ENCODE results near the gene CDK19. TPM values are rescaled to one million over a fixed set of nuclear protein-coding genes. Genes with fewer than 3 reads are reported as not detected.
"Not testable (repeated sequence)": the region's sequence is repeated elsewhere in the genome, so short reads cannot be mapped to it uniquely, and the experiment has no call there.

Gene CDK19
- total RNA-seq, 2 donors from 2014 or later: 15.0 to 22.4 TPM

- DNase-seq (ENCODE audit: low spot score) (no peak), ATAC-seq (no peak)
- Mint-ChIP-seq H3K9me3 (no peaks in the 10 kb centered on the region), H3K27me3 (no peaks in the 10 kb centered on the region), H3K27ac (no peak overlapping the region), H3K4me3 (no peak overlapping the region), H3K36me3 (no peaks in the 10 kb centered on the region), H3K4me1 (ENCODE audit: low read depth in 2 of 2) (peaks cover 9 to 12% of the 10 kb centered on the region in 2 donors)
Measured at GRCh38 chr6:110593637-110594036, 221.6 kb downstream of the CDK19 start.

GRCh38 chr6:110592765-110593164 lies 222.5 kb downstream of the CDK19 start:
- DNase-seq (ENCODE audit: low spot score) (no peak), ATAC-seq (no peak)
- no peaks in the 10 kb centered on the region for H3K9me3 Mint-ChIP-seq
- no peak overlapping the region for H3K4me3 Mint-ChIP-seq
- no peaks in the 10 kb centered on the region for H3K27me3 Mint-ChIP-seq
- peaks cover 9 to 12% of the 10 kb centered on the region in 2 donors for H3K4me1 Mint-ChIP-seq (ENCODE audit: low read depth in 2 of 2)
- no peak overlapping the region for H3K27ac Mint-ChIP-seq
- H3K36me3 Mint-ChIP-seq: no peaks in the 10 kb centered on the region

- no peaks in the 10 kb centered on the region for H3K36me3 Mint-ChIP-seq
- H3K27me3 Mint-ChIP-seq: no peaks in the 10 kb centered on the region
- DNase-seq (ENCODE audit: low spot score) (no peak), ATAC-seq (peak; percentile 55 to 63)
- H3K4me3 Mint-ChIP-seq: no peak overlapping the region
- no peak overlapping the region for H3K27ac Mint-ChIP-seq
- no peaks in the 10 kb centered on the region for H3K9me3 Mint-ChIP-seq
- peaks cover 9 to 12% of the 10 kb centered on the region in 2 donors for H3K4me1 Mint-ChIP-seq (ENCODE audit: low read depth in 2 of 2)
Measured at GRCh38 chr6:110590821-110591351, 224.4 kb downstream of the CDK19 start.

- Mint-ChIP-seq H3K4me3 (no peak overlapping the region), H3K27ac (no peak overlapping the region)
Measured at GRCh38 chr6:110589865-110590513, 225.3 kb downstream of the CDK19 start.

GRCh38 chr6:110587328-110587727 lies 227.9 kb downstream of the CDK19 start:
- Mint-ChIP-seq H3K27ac (no peak overlapping the region), H3K36me3 (no peaks in the 10 kb centered on the region), H3K4me3 (no peak overlapping the region), H3K4me1 (ENCODE audit: low read depth in 2 of 2) (peaks cover 9 to 12% of the 10 kb centered on the region in 2 donors), H3K27me3 (no peaks in the 10 kb centered on the region), H3K9me3 (no peaks in the 10 kb centered on the region)
- DNase-seq (ENCODE audit: low spot score) (no peak), ATAC-seq (no peak)

More at GRCh38 chr6:110589865-110590513, 225.3 kb downstream of the CDK19 start:
- Mint-ChIP-seq H3K9me3 (no peaks in the 10 kb centered on the region), H3K4me1 (ENCODE audit: low read depth in 2 of 2) (peaks cover 9 to 12% of the 10 kb centered on the region in 2 donors), H3K27me3 (no peaks in the 10 kb centered on the region), H3K36me3 (no peaks in the 10 kb centered on the region)
- no peak for DNase-seq (ENCODE audit: low spot score)
- ATAC-seq: no peak

GRCh38 chr6:110581679-110582078 lies 233.6 kb downstream of the CDK19 start:
- no peaks in the 10 kb centered on the region for H3K9me3 Mint-ChIP-seq
- H3K4me3 Mint-ChIP-seq: no peak overlapping the region
- DNase-seq (ENCODE audit: low spot score) (no peak), ATAC-seq (no peak)
- peaks cover 0 to 5% of the 10 kb centered on the region in 2 donors for H3K27me3 Mint-ChIP-seq
- H3K4me1 Mint-ChIP-seq (ENCODE audit: low read depth in 2 of 2): no peaks in the 10 kb centered on the region
- H3K27ac Mint-ChIP-seq: no peak overlapping the region
- peaks cover 6% of the 10 kb centered on the region for H3K36me3 Mint-ChIP-seq

- H3K27ac Mint-ChIP-seq; DNase-seq (ENCODE audit: low spot score); ATAC-seq; H3K4me1 Mint-ChIP-seq (ENCODE audit: low read depth in 2 of 2); H3K4me3 Mint-ChIP-seq; H3K36me3 Mint-ChIP-seq; H3K27me3 Mint-ChIP-seq; H3K9me3 Mint-ChIP-seq: not testable (repeated sequence)
Measured at GRCh38 chr6:110577596-110578167, 237.6 kb downstream of the CDK19 start.

GRCh38 chr6:110575925-110576463 lies 239.3 kb downstream of the CDK19 start:
- Mint-ChIP-seq H3K9me3 (no peaks in the 10 kb centered on the region), H3K36me3 (peaks cover 6% of the 10 kb centered on the region), H3K27me3 (peaks cover 0 to 5% of the 10 kb centered on the region in 2 donors), H3K4me1 (ENCODE audit: low read depth in 2 of 2) (no peaks in the 10 kb centered on the region), H3K4me3 (no peak overlapping the region), H3K27ac (no peak overlapping the region)
- no peak for DNase-seq (ENCODE audit: low spot score)
- no peak for ATAC-seq

- peaks cover 0 to 2% of the 10 kb centered on the region in 2 donors for H3K27me3 Mint-ChIP-seq
- ATAC-seq (no peak), DNase-seq (ENCODE audit: low spot score) (no peak)
- H3K4me3 Mint-ChIP-seq: no peak overlapping the region
- H3K36me3 Mint-ChIP-seq: peaks cover 6% of the 10 kb centered on the region
- H3K4me1 Mint-ChIP-seq (ENCODE audit: low read depth in 2 of 2): no peaks in the 10 kb centered on the region
- H3K27ac Mint-ChIP-seq: no peak overlapping the region
- no peaks in the 10 kb centered on the region for H3K9me3 Mint-ChIP-seq
Measured at GRCh38 chr6:110574817-110575216, 240.5 kb downstream of the CDK19 start.

- Mint-ChIP-seq H3K4me1 (ENCODE audit: low read depth in 2 of 2) (no peaks in the 10 kb centered on the region), H3K36me3 (no peaks in the 10 kb centered on the region), H3K27me3 (peaks cover 0 to 2% of the 10 kb centered on the region in 2 donors), H3K9me3 (no peaks in the 10 kb centered on the region), H3K4me3 (no peak overlapping the region), H3K27ac (no peak overlapping the region)
- DNase-seq (ENCODE audit: low spot score): no peak
- no peak for ATAC-seq
Measured at GRCh38 chr6:110573537-110573936, 241.7 kb downstream of the CDK19 start.

- Mint-ChIP-seq H3K4me3 (no peak overlapping the region), H3K36me3 (no peaks in the 10 kb centered on the region), H3K4me1 (ENCODE audit: low read depth in 2 of 2) (peaks cover 0 to 1% of the 10 kb centered on the region in 2 donors), H3K27me3 (no peaks in the 10 kb centered on the region), H3K27ac (no peak overlapping the region), H3K9me3 (no peaks in the 10 kb centered on the region)
- DNase-seq (ENCODE audit: low spot score) (no peak), ATAC-seq (no peak)
Measured at GRCh38 chr6:110573136-110573535, 242.1 kb downstream of the CDK19 start.

- no peak for ATAC-seq
- H3K36me3 Mint-ChIP-seq: no peaks in the 10 kb centered on the region
- peaks cover 0 to 5% of the 10 kb centered on the region in 2 donors for H3K4me1 Mint-ChIP-seq (ENCODE audit: low read depth in 2 of 2)
- no peaks in the 10 kb centered on the region for H3K27me3 Mint-ChIP-seq
- DNase-seq (ENCODE audit: low spot score): no peak
- H3K9me3 Mint-ChIP-seq: no peaks in the 10 kb centered on the region
- H3K27ac Mint-ChIP-seq: no peak overlapping the region
- no peak overlapping the region for H3K4me3 Mint-ChIP-seq
Measured at GRCh38 chr6:110567957-110568696, 247.1 kb downstream of the CDK19 start.

GRCh38 chr6:110566346-110567125 lies 248.7 kb downstream of the CDK19 start:
- H3K36me3 Mint-ChIP-seq: no peaks in the 10 kb centered on the region
- peaks cover 0 to 5% of the 10 kb centered on the region in 2 donors for H3K4me1 Mint-ChIP-seq (ENCODE audit: low read depth in 2 of 2)
- no peak overlapping the region for H3K27ac Mint-ChIP-seq

More at GRCh38 chr6:110566346-110567125, 248.7 kb downstream of the CDK19 start:
- no peaks in the 10 kb centered on the region for H3K9me3 Mint-ChIP-seq
- ATAC-seq (no peak), DNase-seq (ENCODE audit: low spot score) (no peak)
- H3K27me3 Mint-ChIP-seq: no peaks in the 10 kb centered on the region
- H3K4me3 Mint-ChIP-seq: no peak overlapping the region
